OCI-LY7 (cell line): ENCODE measurements around the gene USH2A. TPM values are rescaled to one million over a fixed set of nuclear protein-coding genes. Genes with fewer than 3 reads are reported as not detected.

Experiments
- BruUV-seq: library from RNA; stranded (reverse); fragments of 400-500 nt; replicated peaks from 2 replicates; lab custom pipeline; 2021; lab: Mats Ljungman, UMichigan
- CTCF ChIA-PET: fragments of 300-600 bp; sonication (Branson Sonifier 250); formaldehyde crosslinking; loops from one replicate; lab custom pipeline; 2022; ENCODE audit warnings: antibody characterized with exemption; ENCODE audit not compliant: unreplicated experiment; lab: Charles Lee
- POLR2A ChIA-PET: fragments of 300-600 bp; sonication (Branson Sonifier 250); formaldehyde crosslinking; loops from one replicate; lab custom pipeline; 2022; ENCODE audit warnings: antibody characterized with exemption; lab: Charles Lee
- DNase-seq: peaks from one replicate; pipeline ENCODE4 v3.0.0-alpha.2; 2015; ENCODE audit warnings: low spot score
- H2AFZ ChIP-seq: fragments of 200-600 bp; sonication (generic), shearing (Covaris generic); 2 replicates; pipeline ENCODE4 v1.6.1; 2014; ENCODE audit warnings: mild to moderate bottlenecking, antibody characterized with exemption, low read length, moderate library complexity
- H3K27ac ChIP-seq: fragments of 200-600 bp; sonication (generic); 2 replicates; pipeline ENCODE4 v1.5.1; 2014; ENCODE audit warnings: mixed run types, low read depth, mild to moderate bottlenecking, moderate library complexity, low read length, inconsistent platforms; ENCODE audit not compliant: poor library complexity, severe bottlenecking
- H3K36me3 ChIP-seq: fragments of 200-600 bp; sonication (generic); 2 replicates; pipeline ENCODE4 v1.6.1; 2014; ENCODE audit warnings: mild to moderate bottlenecking, antibody characterized with exemption, low read length, moderate library complexity, mixed read lengths; ENCODE audit not compliant: insufficient read depth
- H3K4me1 ChIP-seq: fragments of 200-600 bp; sonication (generic); 2 replicates; pipeline ENCODE4 v1.5.1; 2014; ENCODE audit warnings: mild to moderate bottlenecking, low read length; ENCODE audit not compliant: insufficient read depth, poor library complexity, severe bottlenecking
- H3K4me2 ChIP-seq: fragments of 200-600 bp; sonication (generic); 2 replicates; pipeline ENCODE4 v1.6.1; 2014; ENCODE audit warnings: mild to moderate bottlenecking, low read length
- H3K4me3 ChIP-seq: fragments of 200-600 bp; sonication (generic); 2 replicates; pipeline ENCODE4 v1.5.1; 2014; ENCODE audit warnings: mild to moderate bottlenecking, low read depth, low read length; ENCODE audit not compliant: poor library complexity, severe bottlenecking
- H3K79me2 ChIP-seq: fragments of 200-600 bp; sonication (generic); 2 replicates; pipeline ENCODE4 v1.6.1; 2016; ENCODE audit warnings: low read depth, mild to moderate bottlenecking, low read length, moderate library complexity, mixed read lengths; ENCODE audit not compliant: insufficient read depth
- H3K9me2 ChIP-seq: fragments of 200-600 bp; sonication (generic); 2 replicates; pipeline ENCODE4 v1.6.1; 2016; ENCODE audit warnings: mild to moderate bottlenecking, low read length, mixed read lengths; ENCODE audit not compliant: insufficient read depth
- H3K9me3 ChIP-seq: fragments of 200-600 bp; sonication (generic); 2 replicates; pipeline ENCODE4 v1.6.1; 2014; ENCODE audit warnings: mild to moderate bottlenecking, mixed run types, low read length, mixed read lengths
- H4K20me1 ChIP-seq: fragments of 200-600 bp; sonication (generic); 2 replicates; pipeline ENCODE4 v1.6.1; 2014; ENCODE audit warnings: mild to moderate bottlenecking, antibody characterized with exemption, low read length, moderate library complexity, mixed read lengths; ENCODE audit not compliant: insufficient read depth
- CTCF ChIP-seq: fragments of 200-600 bp; sonication (generic); conservative IDR thresholded peaks from 2 replicates; pipeline ENCODE4 v1.5.1; 2014; ENCODE audit warnings: mild to moderate bottlenecking, antibody characterized with exemption, low read length, moderate library complexity, mixed read lengths
- EZH2phosphoT487 ChIP-seq: fragments of 200-600 bp; sonication (generic); IDR thresholded peaks from 2 replicates; pipeline ENCODE4 v1.6.1; 2018; ENCODE audit warnings: low read depth, borderline replicate concordance, mild to moderate bottlenecking, mixed run types, antibody characterized with exemption, low read length, moderate library complexity, mixed read lengths
- intact Hi-C: fragments of 100-400 bp; cut with micrococcal nuclease; formaldehyde crosslinking; loops from one replicate; pipeline ENCODE4 v1.10.0; 2022; ENCODE audit not compliant: unreplicated experiment
- total RNA-seq, 2 experiments: library from RNA; depleted of rRNA in 1 of 2; stranded (reverse); fragments of >200 nt in 1 of 2; shearing (Covaris generic) in 1 of 2; gene quantifications; 2 replicates each; pipeline ENCODE4 v1.2.3, GENCODE V29; 2014 to 2022

USH2A gene
- total RNA-seq, 2 experiments from 2014 or later = not detected

- no peaks in the 10 kb centered on the region for H3K36me3 ChIP-seq
- H3K9me3 ChIP-seq = no peaks in the 10 kb centered on the region
- no peak for DNase-seq
- intact Hi-C loops = no loop called here
- H3K4me1 ChIP-seq = no peaks in the 10 kb centered on the region
- H3K9me2 ChIP-seq = no peaks in the 10 kb centered on the region
- H3K79me2 ChIP-seq = no peaks in the 10 kb centered on the region
- no peak overlapping the region for H2AFZ ChIP-seq
- CTCF ChIA-PET = no interaction called here
- TF ChIP-seq EZH2phosphoT487 (no peak), CTCF (no peak)
- POLR2A ChIA-PET = no interaction called here
- H3K27ac ChIP-seq = no peak overlapping the region
- no TSS peak for BruUV-seq
- H3K4me3 ChIP-seq = no peak overlapping the region
- H4K20me1 ChIP-seq = no peaks in the 10 kb centered on the region
- H3K4me2 ChIP-seq = no peak overlapping the region
Measured at GRCh38 chr1:215765833-215766232, 657.4 kb downstream of the USH2A start.

GRCh38 chr1:215761446-215761845, 661.8 kb downstream of the USH2A start:
- CTCF ChIA-PET = no interaction called here
- Histone ChIP-seq H3K36me3 (no peaks in the 10 kb centered on the region), H3K4me3 (no peak overlapping the region), H3K9me2 (no peaks in the 10 kb centered on the region), H3K4me1 (no peaks in the 10 kb centered on the region), H3K27ac (no peak overlapping the region), H2AFZ (no peak overlapping the region), H3K79me2 (no peaks in the 10 kb centered on the region), H4K20me1 (no peaks in the 10 kb centered on the region), H3K9me3 (no peaks in the 10 kb centered on the region), H3K4me2 (no peak overlapping the region)
- POLR2A ChIA-PET = no interaction called here
- intact Hi-C loops = no loop called here
- no peak for DNase-seq
- no peak for TF ChIP-seq CTCF
- TF ChIP-seq EZH2phosphoT487 = no peak
- no TSS peak for BruUV-seq

- TF ChIP-seq CTCF = no peak
- TF ChIP-seq EZH2phosphoT487 = no peak
- intact Hi-C loops = no loop called here
- Histone ChIP-seq H4K20me1 (no peaks in the 10 kb centered on the region), H3K4me2 (no peak overlapping the region), H3K4me3 (no peak overlapping the region), H3K4me1 (no peaks in the 10 kb centered on the region), H3K9me3 (no peaks in the 10 kb centered on the region), H2AFZ (no peak overlapping the region), H3K27ac (no peak overlapping the region), H3K36me3 (no peaks in the 10 kb centered on the region), H3K79me2 (no peaks in the 10 kb centered on the region), H3K9me2 (no peaks in the 10 kb centered on the region)
- BruUV-seq = no TSS peak
- DNase-seq = no peak
- POLR2A ChIA-PET = no interaction called here
- CTCF ChIA-PET = no interaction called here
Measured at GRCh38 chr1:215754112-215754511, 669.1 kb downstream of the USH2A start.
